MCF 10A (cell line): ENCODE measurements around the gene KCNH4. TPM values are rescaled to one million over a fixed set of nuclear protein-coding genes. Genes with fewer than 3 reads are reported as not detected.

Source experiments
- BruUV-seq: library from RNA; stranded (reverse); fragments of 400-500 nt; replicated peaks from 2 replicates; lab custom pipeline; 2021; lab: Mats Ljungman, UMichigan
- CTCF ChIA-PET: fragments of 300-600 bp; sonication (Branson Sonifier 250); formaldehyde crosslinking; extraction: SDS; loops from one replicate; lab custom pipeline; 2021; ENCODE audit warnings: antibody characterized with exemption, inconsistent platforms; lab: Yijun Ruan, JAX
- POLR2A ChIA-PET: fragments of 300-600, 350-650 bp; sonication (Branson Sonifier 250); formaldehyde crosslinking; extraction: SDS; loops from one replicate; lab custom pipeline; 2020; ENCODE audit warnings: antibody characterized with exemption, inconsistent platforms; lab: Yijun Ruan, JAX
- DNase-seq: peaks from one replicate; pipeline ENCODE4 v3.0.0-alpha.2; 2018; ENCODE audit not compliant: unreplicated experiment
- H3K27ac Mint-ChIP-seq: one replicate; pipeline ENCODE4 v1.8.0; 2022; ENCODE audit warnings: mild to moderate bottlenecking, low read depth, mixed read lengths; ENCODE audit not compliant: unreplicated experiment
- H3K27me3 Mint-ChIP-seq: one replicate; pipeline ENCODE4 v1.8.0; 2022; ENCODE audit warnings: mixed read lengths; ENCODE audit not compliant: insufficient read depth, unreplicated experiment
- H3K36me3 Mint-ChIP-seq: one replicate; pipeline ENCODE4 v1.8.0; 2022; ENCODE audit warnings: mild to moderate bottlenecking, moderate library complexity, mixed read lengths; ENCODE audit not compliant: insufficient read depth, unreplicated experiment
- H3K4me1 Mint-ChIP-seq: one replicate; pipeline ENCODE4 v1.8.0; 2022; ENCODE audit warnings: mixed read lengths; ENCODE audit not compliant: insufficient read depth, unreplicated experiment
- H3K4me3 Mint-ChIP-seq: one replicate; pipeline ENCODE4 v1.8.0; 2022; ENCODE audit warnings: mild to moderate bottlenecking, moderate library complexity, mixed read lengths; ENCODE audit not compliant: unreplicated experiment
- H3K9me3 Mint-ChIP-seq: one replicate; pipeline ENCODE4 v1.8.0; 2022; ENCODE audit warnings: mixed read lengths; ENCODE audit not compliant: unreplicated experiment
- intact Hi-C: fragments of 100-400 bp; cut with micrococcal nuclease; formaldehyde crosslinking; loops from 2 replicates; pipeline ENCODE4 v1.14.1; 2022
- total RNA-seq: library from RNA; stranded (reverse); gene quantifications from 2 replicates; pipeline ENCODE4 v1.2.3, GENCODE V29; 2022
- TF ChIP-seq, protein P1 (sequence below): fragments of 200-600 bp; IDR thresholded peaks from one replicate; pipeline ENCODE4 v1.8.0; 2022; ENCODE audit warnings: antibody characterized with exemption, mild to moderate bottlenecking; ENCODE audit not compliant: unreplicated experiment

The KCNH4 gene
- total RNA-seq, 1 experiment from 2014 or later = not detected

DNA sequence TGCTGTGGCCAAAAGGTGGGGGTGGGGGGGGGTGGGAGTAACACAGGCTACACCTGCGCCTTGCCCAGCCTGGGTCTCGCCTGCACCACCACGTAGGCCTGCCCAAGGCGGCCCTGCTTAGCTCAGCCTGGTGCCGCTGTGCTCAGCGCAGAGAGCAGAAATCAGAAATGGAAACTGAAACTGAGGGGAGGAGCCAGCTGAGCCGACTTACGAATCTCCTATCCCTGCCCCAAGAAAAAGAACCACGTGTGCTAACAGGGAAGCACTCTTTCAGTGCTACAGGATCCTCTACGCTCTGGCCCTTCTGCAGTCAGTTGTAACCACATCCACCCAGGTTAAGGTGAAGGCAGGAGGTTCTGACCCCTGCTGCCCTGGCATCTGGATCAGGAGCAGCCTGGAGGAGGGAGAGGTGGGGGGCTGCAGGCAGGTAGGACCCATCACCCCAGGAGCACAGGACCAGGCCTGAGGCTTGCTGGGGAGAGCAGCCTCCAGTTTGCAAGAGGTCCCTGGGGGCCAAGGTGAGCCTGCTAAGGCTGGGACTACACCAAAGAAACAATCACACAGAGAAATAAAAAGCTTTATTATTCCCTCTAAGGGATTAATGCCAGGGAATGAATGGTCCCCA is 68.3 kb downstream of the KCNH4 start, which contains the start of gene DHX58:
TSS of gene DHX58 (minus strand) at position 163 of the 625 bp plus-strand sequence. CDS start 822 bp downstream, outside the sequence.
- H3K9me3 Mint-ChIP-seq = no peaks in the 10 kb centered on the region
- H3K27ac Mint-ChIP-seq = peak within 1 kb of the TSS; percentile 35
- peaks cover 26% of the 10 kb centered on the region for H3K36me3 Mint-ChIP-seq
- peak; percentile 64 for DNase-seq
- no peaks in the 10 kb centered on the region for H3K27me3 Mint-ChIP-seq
- CTCF ChIA-PET = interaction anchor here (0.6 to 8.2 kb wide), 6 partner anchors 36 to 414 kb away, joined by 3 to 37 read pairs (median 4); partner anchors contain the start of genes CAVIN1 and DNAJC7
- POLR2A ChIA-PET = interaction anchor here (0.5 to 3.0 kb wide), 10 partner anchors 9 to 1993 kb away, joined by 3 to 17 read pairs (median 4); partner anchors contain the start of genes CNP and DNAJC7
- no TSS peak for BruUV-seq
- TF ChIP-seq, protein P1, sequence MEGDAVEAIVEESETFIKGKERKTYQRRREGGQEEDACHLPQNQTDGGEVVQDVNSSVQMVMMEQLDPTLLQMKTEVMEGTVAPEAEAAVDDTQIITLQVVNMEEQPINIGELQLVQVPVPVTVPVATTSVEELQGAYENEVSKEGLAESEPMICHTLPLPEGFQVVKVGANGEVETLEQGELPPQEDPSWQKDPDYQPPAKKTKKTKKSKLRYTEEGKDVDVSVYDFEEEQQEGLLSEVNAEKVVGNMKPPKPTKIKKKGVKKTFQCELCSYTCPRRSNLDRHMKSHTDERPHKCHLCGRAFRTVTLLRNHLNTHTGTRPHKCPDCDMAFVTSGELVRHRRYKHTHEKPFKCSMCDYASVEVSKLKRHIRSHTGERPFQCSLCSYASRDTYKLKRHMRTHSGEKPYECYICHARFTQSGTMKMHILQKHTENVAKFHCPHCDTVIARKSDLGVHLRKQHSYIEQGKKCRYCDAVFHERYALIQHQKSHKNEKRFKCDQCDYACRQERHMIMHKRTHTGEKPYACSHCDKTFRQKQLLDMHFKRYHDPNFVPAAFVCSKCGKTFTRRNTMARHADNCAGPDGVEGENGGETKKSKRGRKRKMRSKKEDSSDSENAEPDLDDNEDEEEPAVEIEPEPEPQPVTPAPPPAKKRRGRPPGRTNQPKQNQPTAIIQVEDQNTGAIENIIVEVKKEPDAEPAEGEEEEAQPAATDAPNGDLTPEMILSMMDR = no peak
- intact Hi-C loops = no loop called here
- peak within 1 kb of the TSS; percentile 67 for H3K4me3 Mint-ChIP-seq
- no peaks in the 10 kb centered on the region for H3K4me1 Mint-ChIP-seq

- Mint-ChIP-seq H3K9me3 (no peaks in the 10 kb centered on the region), H3K36me3 (peaks cover 24% of the 10 kb centered on the region), H3K27me3 (no peaks in the 10 kb centered on the region), H3K4me1 (no peaks in the 10 kb centered on the region), H3K27ac (peak overlapping the region; percentile 4), H3K4me3 (peak overlapping the region; percentile 67)
- DNase-seq = no peak
- no TSS peak for BruUV-seq
- CTCF ChIA-PET = interaction anchor here (1.0 to 5.0 kb wide), 5 partner anchors 44 to 149 kb away, joined by 3 to 28 read pairs (median 7); no protein-coding TSS in a partner anchor
- POLR2A ChIA-PET = interaction anchor here (0.7 to 3.0 kb wide), 7 partner anchors 8 to 146 kb away, joined by 3 to 17 read pairs (median 6); partner anchors contain the start of genes CNP, DNAJC7 and KAT2A
- intact Hi-C loops = no loop called here
- TF ChIP-seq, protein P1 = no peak
These were observed 68.9 kb downstream of the KCNH4 start for GRCh38 chr17:42111871-42112551.

- CTCF ChIA-PET = interaction anchor here (0.6 to 5.0 kb wide), 7 partner anchors 20 to 148 kb away, joined by 3 to 28 read pairs (median 4); partner anchors contain the start of gene NKIRAS2
- POLR2A ChIA-PET = interaction anchor here (1.1 to 3.0 kb wide), 4 partner anchors 9 to 145 kb away, joined by 3 to 17 read pairs (median 8); partner anchors contain the start of genes CNP, DNAJC7 and KAT2A
- no peaks in the 10 kb centered on the region for H3K9me3 Mint-ChIP-seq
- no peak overlapping the region for H3K27ac Mint-ChIP-seq
- no peaks in the 10 kb centered on the region for H3K27me3 Mint-ChIP-seq
- BruUV-seq = no TSS peak
- peaks cover 17% of the 10 kb centered on the region for H3K36me3 Mint-ChIP-seq
- no peak for DNase-seq
- TF ChIP-seq, protein P1 = no peak
- no peaks in the 10 kb centered on the region for H3K4me1 Mint-ChIP-seq
- H3K4me3 Mint-ChIP-seq = no peak overlapping the region
- intact Hi-C loops = no loop called here
These were observed 69.7 kb downstream of the KCNH4 start for GRCh38 chr17:42111265-42111636.
